Omental fat pad (tissue), 4 donors: Measurements from ENCODE around the gene KAT6B. TPM values are rescaled to one million over a fixed set of nuclear protein-coding genes. Genes with fewer than 3 reads are reported as not detected.

ENCODE experiments used
- ATAC-seq: fragments of 150-250 bp; one replicate; pipeline ENCODE4 v1.9.1; 2016; ENCODE audit warnings: mild to moderate bottlenecking, moderate library complexity; ENCODE audit not compliant: low FRiP score
- DNase-seq: peaks from one replicate; pipeline ENCODE4 v3.0.0-alpha.2; 2019; ENCODE audit warnings: low spot score
- total RNA-seq, 4 donors: library from RNA; depleted of rRNA; stranded (reverse); fragments of >200 nt; gene quantifications; one replicate each; pipeline ENCODE4 v1.1.0, GENCODE V29; 2016
- TF ChIP-seq, protein P1 (sequence below), 3 donors: fragments of 450-650 bp; IDR thresholded peaks; one replicate each; pipeline ENCODE4 v1.5.1; 2016 to 2017; ENCODE audit warnings: antibody characterized with exemption in 3 of 3, mild to moderate bottlenecking in 3 of 3, moderate library complexity in 2 of 3

The KAT6B gene
- total RNA-seq, 4 donors from 2014 or later = 32.2 to 50.3 (median 37.6) TPM

DNA sequence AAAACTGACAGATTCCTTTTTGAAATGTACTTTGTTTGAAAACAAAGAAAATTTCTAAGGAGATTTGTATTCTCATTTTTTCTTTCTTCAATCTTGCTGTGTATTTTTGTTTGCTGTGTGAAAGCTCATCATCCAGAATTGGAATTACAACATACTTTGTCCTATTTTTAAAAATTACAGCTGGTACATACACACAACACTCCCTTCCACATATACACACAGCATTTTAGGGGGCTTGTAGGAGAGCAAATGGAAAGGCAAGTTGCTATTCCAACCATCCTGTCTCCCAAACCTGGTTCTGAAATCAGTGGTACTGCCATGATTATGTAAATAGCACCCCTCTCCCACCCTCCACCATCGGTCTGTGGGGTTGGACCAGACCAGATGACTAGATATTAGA lies 184.0 kb downstream of the KAT6B start:
- TF ChIP-seq, protein P1, sequence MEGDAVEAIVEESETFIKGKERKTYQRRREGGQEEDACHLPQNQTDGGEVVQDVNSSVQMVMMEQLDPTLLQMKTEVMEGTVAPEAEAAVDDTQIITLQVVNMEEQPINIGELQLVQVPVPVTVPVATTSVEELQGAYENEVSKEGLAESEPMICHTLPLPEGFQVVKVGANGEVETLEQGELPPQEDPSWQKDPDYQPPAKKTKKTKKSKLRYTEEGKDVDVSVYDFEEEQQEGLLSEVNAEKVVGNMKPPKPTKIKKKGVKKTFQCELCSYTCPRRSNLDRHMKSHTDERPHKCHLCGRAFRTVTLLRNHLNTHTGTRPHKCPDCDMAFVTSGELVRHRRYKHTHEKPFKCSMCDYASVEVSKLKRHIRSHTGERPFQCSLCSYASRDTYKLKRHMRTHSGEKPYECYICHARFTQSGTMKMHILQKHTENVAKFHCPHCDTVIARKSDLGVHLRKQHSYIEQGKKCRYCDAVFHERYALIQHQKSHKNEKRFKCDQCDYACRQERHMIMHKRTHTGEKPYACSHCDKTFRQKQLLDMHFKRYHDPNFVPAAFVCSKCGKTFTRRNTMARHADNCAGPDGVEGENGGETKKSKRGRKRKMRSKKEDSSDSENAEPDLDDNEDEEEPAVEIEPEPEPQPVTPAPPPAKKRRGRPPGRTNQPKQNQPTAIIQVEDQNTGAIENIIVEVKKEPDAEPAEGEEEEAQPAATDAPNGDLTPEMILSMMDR (IDR thresholded peaks at IDR 0.05) = no peak
- DNase-seq (no peak), ATAC-seq (no peak)

DNA sequence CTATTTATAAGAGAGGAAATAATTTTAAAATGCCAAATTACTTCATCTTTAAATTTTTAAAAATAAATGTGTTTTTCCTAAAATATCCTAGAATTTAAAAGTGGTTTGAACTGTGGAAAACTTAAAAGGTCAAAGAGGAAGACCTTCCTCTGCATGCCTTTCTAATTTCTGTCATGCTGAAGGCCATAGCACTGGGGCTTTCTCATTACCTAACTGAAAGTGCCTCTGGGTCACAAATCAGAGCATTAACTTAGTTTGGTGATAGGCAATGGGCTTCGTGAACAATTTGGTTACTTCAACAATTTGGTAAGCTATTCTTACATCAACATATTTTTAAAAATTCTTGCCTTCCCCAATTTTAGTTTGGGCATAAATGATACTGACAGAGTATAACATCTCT lies 184.8 kb downstream of the KAT6B start:
- TF ChIP-seq, protein P1 (IDR thresholded peaks at IDR 0.05) = no peak
- DNase-seq (no peak), ATAC-seq (no peak)

DNA sequence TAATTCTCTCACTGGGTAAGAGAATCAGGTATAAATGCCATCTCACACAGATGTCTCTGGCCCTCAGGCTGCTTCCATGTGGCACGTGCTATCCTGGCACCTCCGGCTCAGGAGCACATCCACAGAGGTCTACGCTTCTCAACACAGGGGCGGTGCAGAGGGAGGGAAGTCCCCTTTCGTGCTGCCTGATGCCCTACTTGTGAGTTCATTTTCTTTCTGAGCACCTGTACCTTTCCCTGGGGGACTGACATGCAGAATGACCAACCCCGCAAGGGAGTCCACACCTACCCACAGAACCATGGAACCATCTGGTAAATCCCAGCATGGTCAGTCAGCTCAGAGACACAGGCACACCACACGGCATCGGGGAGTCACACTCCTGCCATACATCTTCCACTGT lies 186.1 kb downstream of the KAT6B start:
- no peak for DNase-seq
- TF ChIP-seq, protein P1 (IDR thresholded peaks at IDR 0.05) = no peak
- ATAC-seq = no peak

DNA sequence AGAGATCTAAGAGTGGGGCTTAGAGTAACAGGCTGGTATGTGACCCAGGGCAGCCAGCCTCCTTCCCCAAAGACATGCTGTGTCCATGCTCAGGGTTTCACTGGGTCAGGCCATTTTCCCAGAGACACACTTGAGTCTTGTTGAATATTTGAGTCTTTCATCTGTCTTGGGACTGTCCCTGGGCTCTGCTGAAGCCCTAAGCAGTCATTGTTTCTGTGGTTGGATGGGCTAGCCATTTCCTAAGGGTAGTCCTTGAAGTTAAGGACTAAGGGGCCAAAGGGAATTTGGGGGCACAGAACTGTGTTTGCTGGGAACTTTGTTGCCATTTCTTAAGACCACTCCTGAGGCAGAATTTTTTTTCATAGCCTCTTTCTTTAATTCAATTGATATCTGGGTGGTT lies 186.6 kb downstream of the KAT6B start:
- ATAC-seq (no peak), DNase-seq (no peak)
- TF ChIP-seq, protein P1 (IDR thresholded peaks at IDR 0.05) = no peak

DNA sequence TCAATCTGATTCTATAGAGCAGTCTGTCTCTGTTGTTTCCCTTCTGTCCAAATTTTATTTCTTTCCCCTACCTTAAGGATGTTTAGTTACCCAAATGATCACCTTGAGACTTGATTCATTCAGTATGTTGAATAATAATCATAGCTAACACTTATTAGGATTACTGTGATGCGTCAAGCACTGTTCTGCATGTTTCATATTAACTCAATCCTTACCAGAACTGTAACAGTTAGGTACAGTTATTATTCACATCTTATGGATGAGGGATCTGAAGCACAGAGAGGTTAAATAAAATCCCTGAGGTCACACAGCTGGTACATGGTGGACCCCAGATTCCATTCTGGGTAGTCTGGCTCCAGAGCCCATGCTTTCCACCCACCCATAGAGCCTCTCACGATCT lies 187.1 kb downstream of the KAT6B start:
- no peak for ATAC-seq
- TF ChIP-seq, protein P1 (IDR thresholded peaks at IDR 0.05) = no peak
- DNase-seq = no peak

DNA sequence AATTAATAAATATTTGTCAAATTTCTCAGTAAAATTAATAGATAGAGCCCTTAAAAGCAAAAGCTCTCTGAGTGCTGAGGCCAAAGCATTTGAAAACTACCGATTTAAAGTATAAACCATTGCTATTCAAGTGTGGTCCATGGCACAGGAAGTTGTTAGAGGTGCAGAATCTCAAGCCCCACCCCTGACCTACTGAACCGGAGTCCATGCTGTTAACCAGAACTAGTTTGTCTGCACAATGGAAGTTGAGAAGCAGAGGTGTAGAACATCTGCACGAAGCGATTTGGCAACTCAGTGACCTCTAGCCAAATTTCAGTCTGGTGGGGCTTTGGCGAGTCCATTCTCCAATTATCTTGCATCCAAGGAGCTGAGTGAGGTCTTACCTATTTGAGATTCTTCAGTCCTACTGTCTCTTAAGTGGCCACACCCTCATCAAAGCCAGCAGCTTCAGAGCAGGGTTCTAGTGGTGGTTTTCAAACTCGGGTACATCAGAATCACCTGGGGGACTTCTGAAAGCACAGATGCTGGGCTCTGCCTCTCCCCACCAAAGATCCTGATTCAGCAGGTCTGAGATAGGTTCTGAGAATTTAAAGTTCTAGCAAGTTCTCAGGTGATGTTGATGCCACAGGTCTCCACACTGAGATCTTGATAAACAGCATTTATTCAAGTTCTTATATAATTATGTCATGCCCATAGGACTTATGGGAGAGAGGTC lies 188.3 kb downstream of the KAT6B start:
- DNase-seq = no peak
- ATAC-seq = no peak
- TF ChIP-seq, protein P1 (IDR thresholded peaks at IDR 0.05) = no peak

DNA sequence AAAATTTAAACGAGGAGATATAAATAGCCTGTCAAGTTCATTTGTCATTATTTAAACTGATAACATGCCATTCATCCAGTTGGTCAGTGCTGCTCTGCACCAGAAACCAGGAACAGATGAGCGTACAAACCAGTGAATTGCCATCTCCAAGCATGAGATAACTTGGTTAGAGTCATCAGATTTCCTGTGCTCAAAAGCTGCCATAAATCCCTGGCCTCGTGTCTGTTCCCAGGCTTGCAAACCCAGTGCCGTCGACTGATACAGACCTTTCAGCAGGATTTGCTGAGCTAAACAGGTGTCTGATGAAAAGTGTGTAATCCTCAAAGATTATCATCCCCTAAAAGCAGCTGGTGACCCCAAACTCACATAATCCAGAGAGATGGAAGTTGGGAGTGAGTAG lies 189.0 kb downstream of the KAT6B start:
- DNase-seq = no peak
- ATAC-seq = no peak
- TF ChIP-seq, protein P1 (IDR thresholded peaks at IDR 0.05) = no peak
